Trophoblast cell (in vitro differentiated cells and primary cell): Measurements from ENCODE around the gene TRIM46.
A peak's percentile ranks its signal among the peaks of the same experiment; 100 is the strongest.

ENCODE experiments used
- DNase-seq, 2 donors: peaks; one replicate each; pipeline ENCODE4 v3.0.0-alpha.2; 2016
- H2AFZ ChIP-seq: 2 replicates; pipeline ENCODE4 v1.6.1; 2013; ENCODE audit warnings: low read length, moderate library complexity, mild to moderate bottlenecking; ENCODE audit not compliant: insufficient read depth, poor library complexity
- H2AK5ac ChIP-seq: 2 replicates; pipeline ENCODE4 v1.6.1; 2013; ENCODE audit warnings: mild to moderate bottlenecking, low read length
- H2BK120ac ChIP-seq: 2 replicates; pipeline ENCODE4 v1.6.1; 2013; ENCODE audit warnings: low read length, mild to moderate bottlenecking, moderate library complexity; ENCODE audit not compliant: insufficient read depth, poor library complexity
- H2BK12ac ChIP-seq: 2 replicates; pipeline ENCODE4 v1.6.1; 2013; ENCODE audit warnings: mild to moderate bottlenecking, low read length, moderate library complexity
- H2BK5ac ChIP-seq: 2 replicates; pipeline ENCODE4 v1.6.1; 2013; ENCODE audit warnings: low read length, low read depth, moderate library complexity, mild to moderate bottlenecking; ENCODE audit not compliant: poor library complexity
- H3K14ac ChIP-seq: 2 replicates; pipeline ENCODE4 v1.6.1; 2013; ENCODE audit warnings: mild to moderate bottlenecking, low read length
- H3K18ac ChIP-seq: 2 replicates; pipeline ENCODE4 v1.6.1; 2013; ENCODE audit warnings: mild to moderate bottlenecking, low read length
- H3K23ac ChIP-seq: 2 replicates; pipeline ENCODE4 v1.6.1; 2013; ENCODE audit warnings: low read length
- H3K27ac ChIP-seq: 2 replicates; pipeline ENCODE4 v1.5.1; 2013; ENCODE audit warnings: low read depth, mild to moderate bottlenecking, inconsistent platforms, low read length, moderate library complexity
- H3K27me3 ChIP-seq: 2 replicates; pipeline ENCODE4 v1.6.1; 2013; ENCODE audit warnings: inconsistent platforms, mild to moderate bottlenecking, low read length, moderate library complexity; ENCODE audit not compliant: insufficient read depth
- H3K36me3 ChIP-seq, 2 experiments: 1 replicate in 1 of 2; 2 replicates in 1 of 2; pipeline ENCODE4 v1.6.1; 2013; ENCODE audit warnings: low read length in 2 of 2, mild to moderate bottlenecking in 2 of 2, moderate library complexity in 1 of 2; ENCODE audit not compliant: insufficient read depth in 2 of 2, control insufficient read depth in 1 of 2
- H3K4ac ChIP-seq: 2 replicates; pipeline ENCODE4 v1.6.1; 2013; ENCODE audit warnings: low read depth, mild to moderate bottlenecking, low read length, moderate library complexity
- H3K4me1 ChIP-seq, 2 experiments: 1 replicate in 1 of 2; 2 replicates in 1 of 2; pipeline ENCODE4 v1.6.1; 2013; ENCODE audit warnings: low read length in 2 of 2, mild to moderate bottlenecking in 2 of 2, moderate library complexity in 1 of 2; ENCODE audit not compliant: insufficient read depth in 2 of 2, control insufficient read depth in 1 of 2
- H3K4me2 ChIP-seq: 2 replicates; pipeline ENCODE4 v1.6.1; 2013; ENCODE audit warnings: inconsistent platforms, mild to moderate bottlenecking, low read length, moderate library complexity
- H3K4me3 ChIP-seq: 2 replicates; pipeline ENCODE4 v1.5.1; 2013; ENCODE audit warnings: mild to moderate bottlenecking, low read depth, low read length, inconsistent platforms
- H3K79me1 ChIP-seq: one replicate; pipeline ENCODE4 v1.6.1; 2013; ENCODE audit warnings: low read length
- H3K79me2 ChIP-seq: 2 replicates; pipeline ENCODE4 v1.6.1; 2013; ENCODE audit warnings: low read length, mild to moderate bottlenecking; ENCODE audit not compliant: control insufficient read depth, insufficient read depth, poor library complexity
- H3K9ac ChIP-seq: 2 replicates; pipeline ENCODE4 v1.6.1; 2013; ENCODE audit warnings: mild to moderate bottlenecking, low read length
- H3K9me3 ChIP-seq: 2 replicates; pipeline ENCODE4 v1.6.1; 2013; ENCODE audit warnings: low read depth, mild to moderate bottlenecking, control low read depth, inconsistent platforms, low read length; ENCODE audit not compliant: insufficient read depth
- H4K12ac ChIP-seq: 2 replicates; pipeline ENCODE4 v1.6.1; 2013; ENCODE audit warnings: low read depth, mild to moderate bottlenecking, low read length, moderate library complexity
- H4K8ac ChIP-seq: 2 replicates; pipeline ENCODE4 v1.6.1; 2013; ENCODE audit warnings: low read depth, mild to moderate bottlenecking, low read length, moderate library complexity
- H4K91ac ChIP-seq: one replicate; pipeline ENCODE4 v1.6.1; 2013; ENCODE audit warnings: low read depth, mild to moderate bottlenecking, low read length, moderate library complexity
- WGBS: extraction: QIAGEN DNeasy Blood & Tissue Kit; methylation state at CpG from one replicate; pipeline ENCODE4 v1.1.7; 2013; ENCODE audit warnings: missing lambda C conversion rate; ENCODE audit not compliant: insufficient read length, insufficient coverage; ENCODE audit errors: extremely low coverage; 5-methylcytosine and 5-hydroxymethylcytosine counted together

Gene TRIM46

DNA sequence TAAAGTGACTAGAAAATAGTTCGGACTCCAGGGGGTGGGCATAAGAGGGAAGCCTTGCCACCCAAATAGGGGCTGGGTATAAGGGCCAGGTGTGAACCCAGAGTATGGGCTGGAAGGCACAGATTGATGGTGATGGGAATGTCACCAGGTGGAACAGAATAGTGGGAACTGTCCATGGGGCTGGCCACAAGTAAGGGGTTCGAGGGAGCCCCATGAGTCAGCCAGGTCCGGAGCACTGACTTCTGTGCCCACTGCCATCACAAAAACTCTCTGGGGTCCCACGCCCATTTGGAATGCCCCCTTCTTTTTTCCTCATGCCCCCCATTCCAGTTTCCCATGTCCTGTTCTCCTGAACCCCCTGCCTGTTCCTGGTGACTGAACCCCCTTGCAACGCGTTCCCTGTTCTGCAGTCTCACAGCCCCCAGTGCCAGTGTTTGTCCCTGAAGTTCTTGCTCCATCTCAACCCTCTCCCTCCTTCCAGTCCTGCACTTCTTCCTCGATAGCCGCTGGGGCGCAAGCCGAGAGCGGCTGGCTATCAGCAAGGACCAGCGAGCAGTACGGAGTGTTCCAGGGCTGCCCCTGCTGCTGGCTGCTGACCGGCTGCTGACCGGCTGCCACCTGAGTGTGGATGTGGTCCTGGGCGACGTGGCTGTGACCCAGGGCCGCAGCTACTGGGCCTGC, 7.9 kb downstream of the TRIM46 start:
- Histone ChIP-seq H3K9ac (no peak overlapping the region), H3K4me2 (no peak overlapping the region), H3K27ac (no peak overlapping the region), H3K14ac (no peak overlapping the region), H3K36me3 (no peaks in the 10 kb centered on the region), H3K9me3 (no peaks in the 10 kb centered on the region), H3K79me1 (no peaks in the 10 kb centered on the region), H3K4me3 (no peak overlapping the region), H2AFZ (no peak overlapping the region), H3K4ac (no peak overlapping the region), H3K4me1 (peaks cover 6 to 12% of the 10 kb centered on the region in 2 experiments), H3K79me2 (no peaks in the 10 kb centered on the region), H2BK120ac (no peak overlapping the region), H3K23ac (no peak overlapping the region), H2BK5ac (no peak overlapping the region), H2BK12ac (no peak overlapping the region), H4K91ac (no peak overlapping the region), H3K27me3 (no peaks in the 10 kb centered on the region), H2AK5ac (no peak overlapping the region), H4K12ac (no peak overlapping the region), H4K8ac (no peak overlapping the region), H3K18ac (no peak overlapping the region)
- no peak for DNase-seq
- no CpG with 5 or more reads among the region's 18 CpGs for WGBS

DNA sequence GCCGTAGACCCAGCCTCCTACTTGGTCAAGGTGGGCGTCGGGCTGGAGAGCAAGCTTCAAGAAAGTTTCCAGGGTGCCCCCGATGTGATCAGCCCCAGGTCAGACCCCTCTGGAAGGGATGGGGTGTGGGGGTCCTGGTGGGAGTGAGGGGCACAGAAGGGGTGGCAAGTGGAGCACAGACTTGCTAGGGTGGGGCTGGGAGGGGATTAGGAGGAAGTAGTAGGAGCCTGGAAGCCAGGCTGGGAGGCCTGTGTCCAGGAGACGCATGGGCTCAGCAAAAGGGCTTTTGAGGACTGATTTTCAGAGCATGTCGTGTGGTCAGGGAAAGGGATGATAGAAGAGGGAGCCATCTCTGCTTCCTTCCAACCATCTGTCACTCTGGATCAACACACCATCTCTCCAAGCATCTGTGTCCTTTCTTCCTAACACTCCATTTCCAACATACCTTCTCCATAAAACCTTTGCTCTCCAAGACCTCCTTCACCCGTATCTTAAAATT, 8.5 kb downstream of the TRIM46 start:
- no peak overlapping the region for H3K23ac ChIP-seq
- 100% methylated on average over 1 of the region's 7 CpGs for WGBS

DNA sequence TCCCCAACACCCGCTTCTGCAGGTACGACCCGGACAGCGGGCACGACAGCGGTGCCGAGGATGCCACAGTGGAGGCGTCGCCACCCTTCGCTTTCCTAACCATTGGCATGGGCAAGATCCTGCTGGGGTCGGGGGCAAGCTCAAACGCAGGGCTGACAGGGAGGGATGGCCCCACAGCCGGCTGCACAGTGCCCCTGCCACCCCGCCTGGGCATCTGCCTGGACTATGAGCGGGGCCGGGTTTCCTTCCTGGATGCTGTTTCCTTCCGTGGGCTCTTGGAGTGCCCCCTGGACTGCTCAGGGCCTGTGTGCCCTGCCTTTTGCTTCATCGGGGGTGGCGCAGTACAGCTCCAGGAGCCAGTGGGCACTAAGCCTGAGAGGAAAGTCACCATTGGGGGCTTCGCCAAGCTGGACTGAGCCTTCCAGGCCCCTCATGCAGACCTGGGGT, 10.1 kb downstream of the TRIM46 start:
- Histone ChIP-seq H3K23ac (no peak overlapping the region), H3K4me2 (no peak overlapping the region), H3K4ac (no peak overlapping the region), H2AK5ac (no peak overlapping the region), H3K27ac (no peak overlapping the region), H3K4me1 (peaks cover 0 to 4% of the 10 kb centered on the region in 2 experiments), H3K79me2 (no peaks in the 10 kb centered on the region), H4K91ac (no peak overlapping the region), H3K18ac (no peak overlapping the region), H2BK120ac (no peak overlapping the region), H3K79me1 (no peaks in the 10 kb centered on the region), H4K12ac (no peak overlapping the region), H4K8ac (no peak overlapping the region), H3K14ac (no peak overlapping the region), H2BK12ac (no peak overlapping the region), H2BK5ac (no peak overlapping the region), H3K9me3 (no peaks in the 10 kb centered on the region), H3K4me3 (no peak overlapping the region), H3K27me3 (no peaks in the 10 kb centered on the region), H3K36me3 (no peaks in the 10 kb centered on the region), H3K9ac (no peak overlapping the region), H2AFZ (no peak overlapping the region)
- DNase-seq = no peak
- 100% methylated on average over 1 of the region's 20 CpGs for WGBS

More for the DNA sequence above, 8.5 kb downstream of the TRIM46 start:
- DNase-seq = peak in 1 of 2 donors; percentile 9
- Histone ChIP-seq H3K4me3 (no peak overlapping the region), H3K9me3 (no peaks in the 10 kb centered on the region), H2BK12ac (no peak overlapping the region), H2AK5ac (no peak overlapping the region), H4K8ac (no peak overlapping the region), H3K4me2 (no peak overlapping the region), H3K79me1 (no peaks in the 10 kb centered on the region), H3K4me1 (peaks cover 1 to 7% of the 10 kb centered on the region in 2 experiments), H4K12ac (no peak overlapping the region), H2AFZ (no peak overlapping the region), H3K27ac (no peak overlapping the region), H3K14ac (no peak overlapping the region), H3K18ac (no peak overlapping the region), H3K79me2 (no peaks in the 10 kb centered on the region), H2BK120ac (no peak overlapping the region), H2BK5ac (no peak overlapping the region), H3K27me3 (no peaks in the 10 kb centered on the region), H3K9ac (no peak overlapping the region), H4K91ac (no peak overlapping the region), H3K4ac (no peak overlapping the region), H3K36me3 (no peaks in the 10 kb centered on the region)

DNA sequence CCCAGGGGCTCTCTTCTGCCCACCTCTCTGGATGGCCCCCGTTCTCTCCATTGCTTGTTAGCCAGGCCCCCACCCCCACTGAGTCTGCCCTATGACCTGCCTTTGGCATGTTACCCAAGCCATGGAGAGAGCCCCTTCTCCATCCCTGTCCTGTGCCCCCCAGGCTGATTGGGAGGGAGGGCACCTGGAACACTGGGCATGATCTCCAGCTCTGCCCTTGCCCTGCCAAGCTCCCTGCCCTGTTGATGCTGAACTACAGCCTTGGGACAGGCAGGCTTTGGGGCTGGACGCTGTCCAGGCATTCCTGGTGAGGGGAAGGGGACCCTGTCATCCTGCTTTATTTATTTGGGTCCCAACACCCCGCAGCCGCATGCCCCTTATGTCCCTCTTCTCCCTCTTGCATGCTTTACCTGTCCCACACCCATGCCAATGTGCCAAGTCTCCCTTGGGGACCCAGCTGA, 10.7 kb downstream of the TRIM46 start:
- H3K23ac ChIP-seq = no peak overlapping the region
- WGBS = no CpG with 5 or more reads among the region's 4 CpGs
- no peak overlapping the region for H3K9ac ChIP-seq

More for the DNA sequence above, 10.7 kb downstream of the TRIM46 start:
- no peaks in the 10 kb centered on the region for H3K79me1 ChIP-seq
- no peaks in the 10 kb centered on the region for H3K79me2 ChIP-seq
- no peak overlapping the region for H3K4me2 ChIP-seq
- no peak overlapping the region for H2BK12ac ChIP-seq
- no peak overlapping the region for H2AFZ ChIP-seq
- H3K4me3 ChIP-seq = no peak overlapping the region
- H3K4ac ChIP-seq = no peak overlapping the region
- H4K8ac ChIP-seq = no peak overlapping the region
- H3K14ac ChIP-seq = no peak overlapping the region
- no peak overlapping the region for H2AK5ac ChIP-seq
- no peak overlapping the region for H3K27ac ChIP-seq
- H4K91ac ChIP-seq = no peak overlapping the region
- no peak overlapping the region for H3K18ac ChIP-seq
- no peak overlapping the region for H2BK5ac ChIP-seq
- no peak for DNase-seq
- no peak overlapping the region for H4K12ac ChIP-seq
- no peaks in the 10 kb centered on the region for H3K36me3 ChIP-seq
- H3K9me3 ChIP-seq = no peaks in the 10 kb centered on the region
- H2BK120ac ChIP-seq = no peak overlapping the region
- H3K27me3 ChIP-seq = no peaks in the 10 kb centered on the region
- peaks cover 0 to 4% of the 10 kb centered on the region in 2 experiments for H3K4me1 ChIP-seq
